Stimulated activated CD4-positive, alpha-beta T cell treated with anti-CD3 and anti-CD28 coated beads, Interleukin-2, amount 100 ng/mL, for 4 hours (primary cell): Measurements from ENCODE around the gene LPCAT3.

Source experiments
- DNase-seq: peaks from one replicate; pipeline ENCODE4 v3.0.0-alpha.2; 2020; ENCODE audit warnings: low read depth

The LPCAT3 gene

GRCh38 chr12:6963791-6964413, 54.4 kb downstream of the LPCAT3 start:
- DNase-seq, result no peak

- DNase-seq, result no peak
These were observed 55.1 kb downstream of the LPCAT3 start for GRCh38 chr12:6963016-6963731.

- no peak for DNase-seq
These were observed 55.8 kb downstream of the LPCAT3 start for GRCh38 chr12:6962285-6963015.

DNA sequence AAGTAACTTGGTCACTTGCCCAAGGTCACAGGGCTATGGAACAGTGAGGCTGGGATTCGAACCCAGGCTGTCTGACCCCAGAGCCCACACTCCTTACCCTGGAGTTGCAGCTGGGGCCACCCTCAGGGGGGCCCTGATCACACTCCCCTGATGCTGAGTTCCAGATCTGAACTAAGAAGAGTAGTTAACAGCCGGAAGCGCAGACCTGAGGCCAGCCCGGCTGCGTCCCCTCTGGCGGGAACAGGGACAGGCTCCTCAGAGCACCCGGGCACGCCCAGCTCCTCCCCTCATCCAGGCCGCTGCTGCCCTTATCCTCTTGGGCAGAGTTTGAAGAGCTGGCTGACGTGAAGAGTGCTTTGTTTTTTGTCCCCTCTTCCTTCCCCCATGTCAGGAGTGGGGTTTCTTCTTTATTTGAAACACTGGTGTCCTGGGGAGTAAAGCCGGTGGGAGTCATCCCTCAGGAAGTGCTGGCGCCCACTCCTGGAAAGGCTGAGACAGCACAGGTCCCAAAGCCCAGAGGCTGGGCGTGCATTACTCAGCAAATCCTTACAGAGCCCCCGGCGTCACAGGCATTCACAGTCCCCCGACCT, 56.5 kb downstream of the LPCAT3 start:
- DNase-seq, result no peak

DNA sequence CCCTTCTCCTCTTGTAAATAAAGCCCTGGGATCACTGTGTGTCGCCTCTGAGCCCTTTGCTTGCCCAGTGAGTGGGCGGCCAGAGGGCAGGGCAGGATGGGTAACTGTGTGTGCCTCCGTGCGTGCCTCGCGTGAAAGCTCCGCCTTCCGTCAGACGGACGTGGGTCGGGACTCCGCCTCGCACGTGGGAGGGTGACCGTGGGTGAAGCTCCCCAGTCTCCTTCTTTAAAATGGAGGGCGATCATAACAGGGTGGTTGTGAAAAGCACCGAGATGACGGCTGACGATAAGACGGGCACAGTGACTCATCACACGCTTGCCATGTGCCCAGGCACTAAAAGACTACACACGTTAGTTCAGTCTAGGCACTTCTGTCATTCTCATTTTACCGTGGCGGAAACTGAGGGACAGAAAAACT, 57.0 kb downstream of the LPCAT3 start:
- DNase-seq, result peak; percentile 98

DNA sequence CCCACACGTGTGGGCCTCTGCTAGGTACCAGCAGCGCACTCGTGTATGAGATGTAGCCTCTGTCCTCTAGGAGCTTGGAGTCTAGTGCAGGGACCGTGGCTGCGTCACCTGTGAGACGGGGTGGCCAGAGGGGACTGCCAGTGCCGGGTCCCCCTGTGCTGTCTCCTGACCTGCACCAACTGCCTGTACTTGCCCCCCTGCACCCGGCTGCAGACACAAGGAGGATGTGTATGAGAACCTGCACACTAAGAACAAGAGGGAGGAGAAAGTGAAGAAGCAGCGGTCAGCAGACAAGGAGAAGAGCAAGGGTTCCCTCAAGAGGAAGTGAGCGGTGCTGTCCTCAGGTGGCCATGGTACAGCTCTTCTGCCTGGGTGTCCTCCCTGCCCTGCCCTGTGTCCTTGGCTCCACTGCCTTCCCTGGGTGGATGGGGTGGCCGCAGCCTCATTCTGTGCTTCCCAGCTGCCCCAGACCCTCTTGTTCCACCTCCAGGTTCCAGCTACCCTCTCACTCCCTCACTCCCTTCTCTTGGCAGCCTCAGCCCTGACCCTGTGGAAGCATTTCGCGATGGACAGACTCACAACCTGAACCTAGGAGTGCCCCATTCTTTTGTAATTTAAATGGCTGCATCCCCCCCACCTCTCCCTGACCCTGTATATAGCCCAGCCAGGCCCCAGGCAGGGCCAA, 57.5 kb downstream of the LPCAT3 start:
- no peak for DNase-seq

DNA sequence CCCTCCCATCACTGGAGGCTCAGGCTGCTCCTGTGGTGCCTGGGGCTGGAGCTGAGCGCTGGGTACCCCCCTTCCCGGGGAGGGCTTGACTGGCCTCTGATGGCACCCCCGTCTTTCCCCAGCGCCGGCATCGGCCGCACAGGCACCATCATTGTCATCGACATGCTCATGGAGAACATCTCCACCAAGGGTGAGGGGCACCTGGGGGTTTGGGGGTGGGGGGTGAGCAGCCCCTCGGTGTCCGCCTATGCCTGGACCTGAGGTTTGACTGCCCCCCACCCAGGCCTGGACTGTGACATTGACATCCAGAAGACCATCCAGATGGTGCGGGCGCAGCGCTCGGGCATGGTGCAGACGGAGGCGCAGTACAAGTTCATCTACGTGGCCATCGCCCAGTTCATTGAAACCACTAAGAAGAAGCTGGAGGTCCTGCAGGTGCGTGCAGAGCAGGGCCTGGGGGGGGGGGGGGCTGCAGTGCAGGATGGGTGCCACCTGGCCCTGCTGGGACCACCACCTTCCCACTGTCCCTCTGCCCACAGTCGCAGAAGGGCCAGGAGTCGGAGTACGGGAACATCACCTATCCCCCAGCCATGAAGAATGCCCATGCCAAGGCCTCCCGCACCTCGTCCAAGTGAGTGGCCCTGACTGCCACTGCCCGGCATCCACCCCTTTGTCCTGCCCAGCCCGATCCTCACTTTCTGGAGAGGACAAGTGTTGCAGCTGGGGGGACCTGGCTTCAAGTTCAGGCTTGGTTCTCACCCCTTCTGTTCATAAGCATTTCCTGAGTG, 58.3 kb downstream of the LPCAT3 start:
- DNase-seq, result no peak

GRCh38 chr12:6959058-6959804, 59.0 kb downstream of the LPCAT3 start:
- peak; percentile 66 for DNase-seq

DNA sequence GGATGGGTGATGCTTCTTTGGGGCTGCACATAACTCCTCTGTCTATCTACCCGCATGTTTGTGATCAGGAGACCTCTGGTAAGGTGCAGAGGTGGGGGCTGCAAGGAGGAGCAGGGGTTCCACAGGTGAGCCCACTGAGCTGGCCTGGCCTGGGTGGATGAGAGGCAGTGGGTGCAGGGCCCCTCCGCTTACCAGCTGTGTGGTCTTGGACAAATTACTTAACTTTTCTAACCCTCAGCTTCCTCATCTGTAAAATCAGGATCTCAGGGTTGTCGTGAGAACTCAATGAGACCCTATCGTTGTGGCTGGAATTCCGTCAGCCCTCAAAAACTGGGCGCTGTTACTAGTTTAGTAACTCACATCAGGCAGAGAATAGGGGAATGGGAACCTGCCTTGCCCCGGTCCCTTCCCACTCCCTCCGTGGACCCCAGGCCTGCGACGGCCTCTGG, 59.6 kb downstream of the LPCAT3 start:
- DNase-seq, result no peak

- no peak for DNase-seq
These were observed 60.3 kb downstream of the LPCAT3 start for GRCh38 chr12:6957741-6958608.

DNA sequence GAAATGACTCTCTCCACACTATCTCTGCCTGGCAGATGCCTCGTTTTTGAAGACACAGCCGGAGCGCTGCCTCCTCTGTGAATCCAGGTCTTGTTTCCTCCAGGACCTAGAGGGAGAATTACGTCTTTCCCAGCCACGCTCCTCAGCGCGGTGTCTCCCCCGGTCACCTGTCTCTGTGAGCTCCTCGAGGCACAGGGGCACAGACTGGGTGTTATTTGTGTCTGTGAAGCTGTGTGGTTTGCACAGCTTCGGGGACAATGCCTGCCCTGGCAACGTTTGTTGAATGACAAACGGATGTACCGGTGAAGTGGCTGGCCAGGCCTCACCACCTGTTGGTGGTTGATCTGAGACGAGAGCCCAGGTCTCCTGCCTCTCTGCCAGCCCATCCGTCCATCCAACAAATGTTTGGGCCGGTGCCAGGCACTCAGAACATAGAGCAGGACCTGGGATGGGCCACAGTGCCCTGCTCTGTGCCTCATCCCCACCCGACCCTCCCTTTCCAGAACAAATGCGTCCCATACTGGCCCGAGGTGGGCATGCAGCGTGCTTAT, 61.0 kb downstream of the LPCAT3 start:
- DNase-seq, result no peak

DNA sequence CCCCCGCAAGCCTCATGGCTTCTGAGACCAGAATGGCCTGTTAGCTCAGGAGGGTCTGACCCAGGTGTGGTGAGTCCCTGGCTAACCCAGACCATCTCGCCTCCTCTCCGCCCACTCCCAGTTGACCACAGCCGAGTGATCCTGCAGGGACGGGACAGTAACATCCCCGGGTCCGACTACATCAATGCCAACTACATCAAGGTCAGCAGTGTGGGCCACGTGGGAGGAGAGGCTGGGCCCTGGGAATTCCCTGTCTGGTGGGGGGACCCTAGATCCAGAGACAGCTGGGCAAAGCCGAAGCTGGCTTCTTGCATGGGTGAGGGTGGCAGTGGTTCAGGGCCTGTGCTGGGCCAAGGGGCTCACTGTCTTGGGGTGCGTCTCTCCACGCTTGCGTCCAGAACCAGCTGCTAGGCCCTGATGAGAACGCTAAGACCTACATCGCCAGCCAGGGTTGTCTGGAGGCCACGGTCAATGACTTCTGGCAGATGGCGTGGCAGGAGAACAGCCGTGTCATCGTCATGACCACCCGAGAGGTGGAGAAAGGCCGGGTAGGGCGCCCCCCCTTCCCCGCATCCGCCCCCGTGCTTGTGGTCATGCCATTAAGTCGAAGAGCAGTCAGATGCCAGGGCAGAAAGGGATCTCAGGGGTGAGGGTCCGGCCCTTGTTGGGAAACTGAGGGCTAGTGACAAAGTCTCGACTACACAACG, 62.1 kb downstream of the LPCAT3 start:
- DNase-seq, result no peak

DNA sequence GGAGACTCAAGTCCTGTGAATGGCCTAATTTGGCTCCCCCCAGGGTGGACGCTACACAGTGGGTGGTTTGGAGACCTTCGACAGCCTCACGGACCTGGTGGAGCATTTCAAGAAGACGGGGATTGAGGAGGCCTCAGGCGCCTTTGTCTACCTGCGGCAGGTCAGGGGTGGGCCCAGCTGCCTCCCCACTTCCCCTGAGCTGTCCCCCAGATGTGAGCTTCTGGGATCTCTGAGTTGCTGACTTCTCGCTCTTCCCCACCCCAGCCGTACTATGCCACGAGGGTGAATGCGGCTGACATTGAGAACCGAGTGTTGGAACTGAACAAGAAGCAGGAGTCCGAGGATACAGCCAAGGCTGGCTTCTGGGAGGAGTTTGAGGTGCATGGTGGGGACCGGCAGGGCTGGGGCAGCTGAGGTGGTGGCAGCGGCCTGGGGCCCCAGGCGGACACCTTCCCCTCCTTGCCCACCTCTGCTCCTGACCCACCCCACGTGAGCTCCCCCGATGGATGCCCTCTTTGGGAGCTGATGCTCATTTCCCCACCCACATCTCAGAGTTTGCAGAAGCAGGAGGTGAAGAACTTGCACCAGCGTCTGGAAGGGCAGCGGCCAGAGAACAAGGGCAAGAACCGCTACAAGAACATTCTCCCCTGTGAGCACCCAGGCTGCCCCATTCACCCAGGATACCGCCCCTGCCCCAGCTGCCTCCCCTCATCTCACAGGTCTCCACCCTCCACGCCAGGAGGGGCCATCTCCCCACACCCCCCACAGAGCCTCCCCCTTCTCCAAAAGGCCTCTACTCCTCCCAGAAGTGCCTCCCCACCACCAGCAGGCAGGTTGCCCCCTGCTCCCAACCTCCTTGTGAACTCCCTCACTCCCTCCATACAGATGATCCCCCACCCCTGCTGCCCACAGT, 62.9 kb downstream of the LPCAT3 start:
- DNase-seq, result no peak

GRCh38 chr12:6954316-6955107, 63.8 kb downstream of the LPCAT3 start:
- no peak for DNase-seq

DNA sequence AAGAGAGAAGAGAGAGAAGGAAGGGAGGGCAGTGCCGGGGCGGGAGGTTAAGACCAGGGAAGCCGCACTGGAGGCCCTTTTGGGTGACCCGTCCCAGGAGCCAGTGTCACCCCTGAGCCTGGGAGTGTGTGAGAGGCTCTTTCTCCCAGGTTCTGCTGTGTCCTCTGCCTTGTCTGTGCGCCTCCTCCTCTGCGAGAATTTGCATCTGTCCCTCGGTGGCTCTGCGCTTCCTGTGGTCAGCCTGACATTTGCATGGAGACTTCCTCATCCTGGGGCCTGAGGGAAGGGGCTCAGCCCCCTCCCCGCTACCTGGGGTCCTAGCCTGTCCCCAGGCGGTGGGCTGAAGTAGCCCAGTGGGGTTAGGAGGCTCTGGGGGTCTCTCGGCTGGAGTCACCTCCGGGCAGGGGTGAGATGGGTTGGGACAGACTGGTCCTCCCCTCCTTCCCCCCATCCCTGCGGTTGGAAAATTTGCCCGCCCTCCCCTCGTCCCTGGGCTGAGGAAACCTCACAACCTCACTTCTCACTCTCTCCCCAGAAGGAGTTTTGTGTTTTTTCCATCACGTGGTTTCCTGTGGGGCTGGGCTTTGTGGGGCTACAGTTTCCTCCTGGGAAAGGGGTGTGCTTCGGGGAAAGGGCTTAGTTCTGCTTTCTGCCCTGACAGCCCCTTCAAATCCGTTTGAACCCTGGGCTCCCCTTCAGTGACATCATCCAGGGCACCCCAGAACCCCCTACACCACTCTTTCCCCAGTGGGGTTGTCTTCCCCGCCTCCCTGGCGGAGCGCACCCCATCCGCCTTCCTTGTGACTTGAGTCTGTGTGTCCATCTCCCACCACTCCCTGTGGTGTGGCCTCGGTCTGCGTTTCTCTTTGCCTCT, 64.6 kb downstream of the LPCAT3 start:
- DNase-seq, result peak; percentile 87
